GM12878 (cell line): ENCODE results near the gene CEACAM8. TPM values are rescaled to one million over a fixed set of nuclear protein-coding genes. Genes with fewer than 3 reads are reported as not detected.
A peak's percentile ranks its signal among the peaks of the same experiment; 100 is the strongest.

Experiments
- ATAC-seq: fragments of 200-7000 bp; cut with Tn5 transposase; 3 replicates; pipeline ENCODE4 v1.9.1; 2020; ENCODE audit warnings: mild to moderate bottlenecking, moderate library complexity
- BruUV-seq: library from RNA; stranded (reverse); fragments of 400-500 nt; replicated peaks from 2 replicates; lab custom pipeline; 2021; lab: Mats Ljungman, UMichigan
- CTCF ChIA-PET: fragments of 300-600 bp; sonication (Branson Sonifier 250); formaldehyde crosslinking; extraction: SDS; loops from one replicate; lab custom pipeline; 2021; ENCODE audit warnings: inconsistent platforms; lab: Yijun Ruan, JAX
- POLR2A ChIA-PET: fragments of 350-600 bp; formaldehyde crosslinking; extraction: SDS; loops from one replicate; lab custom pipeline; 2021; ENCODE audit warnings: inconsistent platforms; lab: Charles Lee
- RAD21 ChIA-PET: fragments of 300-600 bp; sonication (Branson Sonifier 250); formaldehyde crosslinking; loops from one replicate; lab custom pipeline; 2023; ENCODE audit warnings: antibody characterized with exemption; ENCODE audit not compliant: unreplicated experiment; lab: Charles Lee
- SMC1A ChIA-PET: fragments of 300-600 bp; sonication (Branson Sonifier 250); formaldehyde crosslinking; loops from one replicate; lab custom pipeline; 2023; ENCODE audit not compliant: unreplicated experiment, uncharacterized antibody; lab: Charles Lee
- DNase-seq: peaks from one replicate; pipeline ENCODE4 v3.0.0-alpha.2; 2011; ENCODE audit warnings: low read depth, low spot score
- FAIRE-seq: peaks from 3 replicates; lab custom pipeline; 2011; peaks lifted over from hg19 to GRCh38; lab: Jason Lieb, UNC
- H2AFZ ChIP-seq: 2 replicates; pipeline ENCODE4 v1.6.0; 2011; ENCODE audit warnings: low read depth, low read length, control low read depth; ENCODE audit not compliant: control insufficient read depth
- H3K27ac ChIP-seq: 2 replicates; pipeline ENCODE4 v1.5.1; 2011; ENCODE audit warnings: control low read depth; ENCODE audit not compliant: control insufficient read depth, insufficient read depth
- H3K27me3 ChIP-seq, 2 experiments: replicated peaks in 1 of 2; 2 replicates each; pipeline versions ENCODE4 v1.6.0 to v1.6.1; 2011; ENCODE audit warnings: low read length in 1 of 2; ENCODE audit not compliant: control insufficient read depth in 2 of 2, insufficient read depth in 2 of 2
- H3K36me3 ChIP-seq, 2 experiments: 2 replicates each; pipeline ENCODE4 v1.5.1; 2011; ENCODE audit warnings: low read length in 1 of 2; ENCODE audit not compliant: control insufficient read depth in 2 of 2, insufficient read depth in 2 of 2
- H3K4me1 ChIP-seq: 2 replicates; pipeline ENCODE4 v1.6.1; 2011; ENCODE audit warnings: mild to moderate bottlenecking, low read length, moderate library complexity, mixed read lengths; ENCODE audit not compliant: control insufficient read depth, insufficient read depth
- H3K4me2 ChIP-seq: 2 replicates; pipeline ENCODE4 v1.6.0; 2011; ENCODE audit warnings: control low read depth; ENCODE audit not compliant: control insufficient read depth, insufficient read depth
- H3K4me3 ChIP-seq: fragments of 200-600 bp; sonication (generic); 2 replicates; pipeline ENCODE4 v1.5.1; 2016
- H3K79me2 ChIP-seq: 2 replicates; pipeline ENCODE4 v1.6.0; 2011; ENCODE audit warnings: low read length; ENCODE audit not compliant: control insufficient read depth, insufficient read depth
- H3K9ac ChIP-seq: 2 replicates; pipeline ENCODE4 v1.8.0; 2011; ENCODE audit warnings: low read length, control low read depth, mixed read lengths; ENCODE audit not compliant: control insufficient read depth, insufficient read depth
- H3K9me3 ChIP-seq: replicated peaks from 3 replicates; pipeline ENCODE4 v1.5.1; 2011; ENCODE audit warnings: mild to moderate bottlenecking, low read length; ENCODE audit not compliant: control insufficient read depth, insufficient read depth
- H4K20me1 ChIP-seq: 2 replicates; pipeline ENCODE4 v1.6.0; 2011; ENCODE audit not compliant: control insufficient read depth, insufficient read depth
- BRCA1 ChIP-seq: IDR thresholded peaks from 2 replicates; pipeline ENCODE4 v1.6.1; 2011; ENCODE audit warnings: low read depth, low read length, improper control_type of control experiment
- E2F4 ChIP-seq: IDR thresholded peaks from 2 replicates; pipeline ENCODE4 v1.6.1; 2012; ENCODE audit warnings: low read depth, low read length, improper control_type of control experiment
- GATAD2B ChIP-seq: fragments of 450-650 bp; conservative IDR thresholded peaks from 2 replicates; pipeline ENCODE4 v1.6.1; 2017; ENCODE audit warnings: low read depth, mild to moderate bottlenecking, moderate library complexity
- MEF2B ChIP-seq: fragments of 450-650 bp; IDR thresholded peaks from 2 replicates; pipeline ENCODE4 v1.6.1; 2018; ENCODE audit warnings: mild to moderate bottlenecking, moderate library complexity; ENCODE audit not compliant: partially characterized antibody, poor library complexity, severe bottlenecking
- MYB ChIP-seq: fragments of 150-350 bp; IDR thresholded peaks from 2 replicates; pipeline ENCODE4 v1.6.1; 2014; ENCODE audit warnings: mild to moderate bottlenecking, low read depth, low read length, borderline replicate concordance
- NFIC ChIP-seq: IDR thresholded peaks from 2 replicates; pipeline ENCODE4 v1.6.1; 2012; ENCODE audit warnings: low read depth, mild to moderate bottlenecking, inconsistent platforms, low read length, moderate library complexity
- NFXL1 ChIP-seq: fragments of 450-650 bp; IDR thresholded peaks from 2 replicates; pipeline ENCODE4 v1.6.1; 2017; ENCODE audit warnings: antibody characterized with exemption, mild to moderate bottlenecking, borderline replicate concordance
- TCF12 ChIP-seq: IDR thresholded peaks from 2 replicates; pipeline ENCODE4 v1.6.1; 2011; ENCODE audit warnings: low read depth, mild to moderate bottlenecking, low read length
- WGBS: methylation state at CpG from one replicate; pipeline ENCODE4 v1.1.6; 2016; ENCODE audit warnings: low lambda C conversion rate; ENCODE audit not compliant: insufficient replicate concordance, insufficient coverage; ENCODE audit errors: missing lambda C conversion rate; 5-methylcytosine and 5-hydroxymethylcytosine counted together
- in situ Hi-C: fragments of 300-500 bp; cut with MboI; formaldehyde crosslinking; loops from 9 replicates; pipeline ENCODE4 v1.14.3; 2018; ENCODE audit warnings: mixed read lengths
- intact Hi-C: fragments of 100-400 bp; cut with micrococcal nuclease; formaldehyde crosslinking; loops from one replicate; pipeline ENCODE4 v1.14.2; 2022; ENCODE audit not compliant: unreplicated experiment
- polyA plus RNA-seq, 11 experiments: library from polyadenylated mRNA; depleted of rRNA in 4 of 11; unstranded in 6 of 11; stranded (reverse) in 5 of 11; fragments of >200 nt; fragmentation: Nextera tagmentation in 4 of 11; fragmentation: Illumina TruSeq in 1 of 11; extraction: Ambion mirVana in 4 of 11; extraction: Trizol in 1 of 11; gene quantifications; 1 replicate in 1 of 11; 2 replicates in 10 of 11; pipeline versions ENCODE4 v1.2.1 to v1.2.3, GENCODE V29; 2011 to 2016; ENCODE audit warnings: inconsistent platforms in 2 of 11, missing spikeins in 2 of 11, low read depth in 1 of 11
- total RNA-seq, 4 experiments: library from RNA; depleted of rRNA in 3 of 4; stranded (reverse); fragments of >200 nt in 3 of 4; fragmentation: Illumina TruSeq in 1 of 4; extraction: Trizol in 1 of 4; gene quantifications; 2 replicates each; pipeline versions ENCODE4 v1.2.1 to v1.2.3, GENCODE V29; 2013 to 2021

Gene CEACAM8
- total and polyA plus RNA-seq, 10 of the 15 experiments (the other 5 are each of a cell fraction or from before 2014, with no cell fraction given), result 0.06 TPM; not detected in 9

GRCh38 chr19:42628411-42629140 lies 33.9 kb upstream of the CEACAM8 start:
- H3K27me3 ChIP-seq, result no peaks in the 10 kb centered on the region; a peak in 2 of 4 replicates
- no peak overlapping the region for H2AFZ ChIP-seq
- no peak overlapping the region for H3K4me3 ChIP-seq
- CTCF ChIA-PET, result interaction anchor here (0.6 to 0.9 kb wide), 2 partner anchors 188 to 1906 kb away, joined by 3 to 4 read pairs; no protein-coding TSS in a partner anchor
- H3K4me1 ChIP-seq, result no peaks in the 10 kb centered on the region
- no TSS peak for BruUV-seq
- H3K4me2 ChIP-seq, result no peak overlapping the region
- no peak for DNase-seq
- no peaks in the 10 kb centered on the region for H3K79me2 ChIP-seq
- FAIRE-seq, result no peak
- no peak overlapping the region for H3K9ac ChIP-seq
- in situ Hi-C loops (no loop called here), intact Hi-C loops (no loop called here)
- RAD21 ChIA-PET, result no interaction called here
- TF ChIP-seq BRCA1 (no peak), NFIC (no peak), NFXL1 (no peak), GATAD2B (no peak), MEF2B (no peak), E2F4 (no peak), TCF12 (no peak), MYB (no peak)
- peak; percentile 50 for ATAC-seq
- H3K36me3 ChIP-seq, result no peaks in the 10 kb centered on the region
- no peak overlapping the region for H3K27ac ChIP-seq
- SMC1A ChIA-PET, result no interaction called here
- H4K20me1 ChIP-seq, result no peaks in the 10 kb centered on the region
- no peaks in the 10 kb centered on the region for H3K9me3 ChIP-seq
- POLR2A ChIA-PET, result no interaction called here
- 0% methylated on average over 2 of the region's 2 CpGs for WGBS
